ENCODE data around the gene KRTAP2-3. TPM values are rescaled to one million over a fixed set of nuclear protein-coding genes. Genes with fewer than 3 reads are reported as not detected.
"Not testable (repeated sequence)": the region's sequence is repeated elsewhere in the genome, so short reads cannot be mapped to it uniquely, and the experiment has no call there.

KRTAP2-3 gene
- total RNA-seq, 2 donors from 2014 or later, result not detected

DNA sequence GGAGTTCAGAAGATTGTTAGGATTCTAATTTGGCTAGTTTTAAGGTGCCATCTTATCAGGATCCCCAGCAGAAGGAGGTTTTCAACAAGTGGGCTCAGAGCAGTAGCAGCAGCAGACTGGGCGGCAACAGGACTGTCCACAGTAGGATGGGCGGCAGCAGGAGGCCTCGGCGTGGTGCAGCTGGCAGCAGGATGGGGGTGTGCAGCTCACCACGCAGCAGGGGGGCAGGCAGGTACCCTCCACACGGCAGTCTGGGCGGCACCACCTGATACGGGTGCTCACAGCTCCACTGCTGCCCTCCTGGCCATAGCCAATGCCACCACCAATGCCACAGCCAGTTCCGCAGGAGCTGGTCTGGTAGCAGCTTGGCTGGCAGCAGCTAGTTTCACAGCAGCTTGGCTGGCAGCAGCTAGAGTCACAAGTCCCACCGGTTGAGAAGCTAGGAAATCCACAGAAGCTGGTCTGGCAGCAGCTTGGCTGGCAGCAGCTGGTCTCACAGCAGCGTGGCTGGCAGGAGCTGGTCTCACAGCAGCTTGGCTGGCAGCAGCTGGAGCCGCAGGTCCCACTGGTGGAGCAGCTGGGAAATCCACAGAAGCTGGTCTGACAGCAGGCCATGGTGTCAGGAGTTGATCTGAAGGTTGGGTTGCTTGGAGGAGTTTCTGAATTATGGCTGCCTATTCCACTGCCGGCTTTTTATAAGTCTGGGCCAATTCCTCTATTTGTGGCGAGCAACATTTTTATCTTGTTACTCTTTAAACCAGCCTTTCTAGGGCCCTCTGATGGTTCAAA lies 18.9 kb downstream of the KRTAP2-3 start, which contains the start of gene KRTAP1-1:
KRTAP1-1 (minus strand) TSS at position 668 of the 789 bp plus-strand sequence; CDS start at position 615, 53 bp downstream.
- peak; percentile 8 for TF ChIP-seq CTCF (IDR thresholded peaks at IDR 0.05)
- not testable (repeated sequence) for H3K4me3 ChIP-seq; H3K4me1 ChIP-seq (ENCODE audit: control insufficient read depth in 1 of 2, low read depth in 2 of 2); ATAC-seq (ENCODE audit: insufficient number of reproducible peaks, low FRiP score, low read depth); H3K27me3 ChIP-seq (replicated peaks; ENCODE audit: insufficient read depth); H3K36me3 ChIP-seq; H3K27ac ChIP-seq; H3K9me3 ChIP-seq; DNase-seq (ENCODE audit: low spot score)

- Histone ChIP-seq H3K27ac (no peak overlapping the region), H3K27me3 (replicated peaks; ENCODE audit: insufficient read depth) (no peaks in the 10 kb centered on the region), H3K4me3 (no peak overlapping the region), H3K36me3 (no peaks in the 10 kb centered on the region), H3K4me1 (ENCODE audit: control insufficient read depth in 1 of 2, low read depth in 2 of 2) (peaks cover 0 to 8% of the 10 kb centered on the region in 2 donors), H3K9me3 (no peaks in the 10 kb centered on the region)
- DNase-seq (ENCODE audit: low spot score), result no peak
- no peak for ATAC-seq (ENCODE audit: insufficient number of reproducible peaks, low FRiP score, low read depth)
- no peak for TF ChIP-seq CTCF (IDR thresholded peaks at IDR 0.05)
Observed at GRCh38 chr17:41037853-41038350, 22.0 kb downstream of the KRTAP2-3 start.

GRCh38 chr17:41034346-41034935 lies 25.5 kb downstream of the KRTAP2-3 start, which contains the start of gene KRTAP1-3:
Gene KRTAP1-3 (minus strand): TSS chr17:41034874. CDS start chr17:41034821, 53 bp downstream.
- H3K27ac ChIP-seq; ATAC-seq (ENCODE audit: insufficient number of reproducible peaks, low FRiP score, low read depth); H3K4me1 ChIP-seq (ENCODE audit: control insufficient read depth in 1 of 2, low read depth in 2 of 2); H3K27me3 ChIP-seq (replicated peaks; ENCODE audit: insufficient read depth); H3K4me3 ChIP-seq; H3K36me3 ChIP-seq; DNase-seq (ENCODE audit: low spot score); H3K9me3 ChIP-seq: not testable (repeated sequence)

DNA sequence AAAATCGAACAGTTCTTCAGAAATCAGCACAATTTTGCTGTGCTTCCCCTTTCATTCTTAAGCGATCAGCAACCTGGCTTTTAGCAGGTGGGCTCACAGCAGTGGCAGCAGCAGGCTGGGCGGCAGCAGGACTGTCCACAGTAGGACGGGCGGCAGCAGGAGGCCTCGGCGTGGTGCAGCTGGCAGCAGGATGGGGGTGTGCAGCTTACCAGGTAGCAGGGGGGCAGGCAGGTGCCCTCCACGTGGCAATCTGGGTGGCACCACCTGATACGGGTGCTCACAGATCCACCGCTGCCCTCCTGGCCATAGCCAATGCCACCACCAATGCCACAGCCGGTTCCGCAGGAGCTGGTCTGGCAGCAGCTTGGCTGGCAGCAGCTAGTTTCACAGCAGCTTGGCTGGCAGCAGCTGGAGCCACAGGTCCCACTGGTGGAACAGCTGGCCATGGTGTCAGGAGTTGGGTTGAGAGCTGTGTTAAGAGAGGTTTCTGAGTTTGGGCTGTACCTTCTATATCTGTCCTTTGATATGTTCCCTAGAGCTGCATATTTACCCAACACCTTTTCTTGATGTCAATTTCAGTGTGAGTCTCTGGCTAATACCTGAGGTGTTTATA lies 30.2 kb downstream of the KRTAP2-3 start, which contains the start of gene KRTAP1-4:
KRTAP1-4 (minus strand) TSS at position 563 of the 613 bp plus-strand sequence; CDS start at position 446, 117 bp downstream.
- no peak for ATAC-seq (ENCODE audit: insufficient number of reproducible peaks, low FRiP score, low read depth)
- Histone ChIP-seq H3K9me3 (no peaks in the 10 kb centered on the region), H3K4me3 (no peak within 1 kb of the TSS), H3K27me3 (replicated peaks; ENCODE audit: insufficient read depth) (no peaks in the 10 kb centered on the region), H3K27ac (no peak within 1 kb of the TSS), H3K36me3 (no peaks in the 10 kb centered on the region), H3K4me1 (ENCODE audit: control insufficient read depth in 1 of 2, low read depth in 2 of 2) (no peaks in the 10 kb centered on the region)
- no peak for TF ChIP-seq CTCF (IDR thresholded peaks at IDR 0.05)
- no peak for DNase-seq (ENCODE audit: low spot score)

DNA sequence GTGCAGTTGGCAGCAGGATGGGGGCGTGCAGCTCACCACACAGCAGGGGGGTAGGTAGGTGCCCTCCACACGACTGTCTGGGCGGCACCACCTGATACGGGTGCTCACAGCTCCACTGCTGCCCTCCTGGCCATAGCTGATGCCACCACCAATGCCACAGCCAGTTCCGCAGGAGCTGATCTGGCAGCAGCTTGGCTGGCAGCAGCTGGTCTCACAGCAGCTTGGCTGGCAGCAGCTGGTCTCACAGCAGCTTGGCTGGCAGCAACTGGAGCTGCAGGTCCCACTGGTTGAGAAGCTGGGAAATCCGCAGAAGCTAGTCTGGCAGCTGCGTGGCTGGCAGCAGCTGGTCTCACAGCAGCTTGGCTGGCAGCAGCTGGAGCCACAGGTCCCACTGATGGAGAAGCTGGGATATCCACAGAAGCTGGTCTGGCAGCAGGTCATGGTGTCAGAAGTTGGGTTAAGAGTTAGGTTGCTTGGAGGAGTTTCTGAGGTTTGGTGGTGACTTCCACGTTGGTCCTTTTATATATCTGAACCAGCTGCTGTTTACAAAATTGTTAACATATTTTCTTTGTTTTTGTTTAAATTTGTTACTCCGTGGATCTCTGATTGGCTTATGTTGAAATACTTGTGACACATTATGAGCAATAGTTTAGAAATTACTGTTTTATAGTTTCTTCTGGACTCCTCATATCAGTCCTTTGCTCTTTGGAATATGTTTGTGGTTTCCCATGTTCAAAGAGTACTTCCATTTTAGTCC lies 33.0 kb downstream of the KRTAP2-3 start, which contains the start of gene KRTAP1-5:
KRTAP1-5 (minus strand) TSS at position 494 of the 757 bp plus-strand sequence; CDS start at position 441, 53 bp downstream.
- H3K4me3 ChIP-seq, result no peak within 1 kb of the TSS
- DNase-seq (ENCODE audit: low spot score) (no peak), ATAC-seq (ENCODE audit: insufficient number of reproducible peaks, low FRiP score, low read depth) (no peak)
- no peak within 1 kb of the TSS for H3K27ac ChIP-seq
- H3K9me3 ChIP-seq, result no peaks in the 10 kb centered on the region
- no peaks in the 10 kb centered on the region for H3K36me3 ChIP-seq
- TF ChIP-seq CTCF (IDR thresholded peaks at IDR 0.05), result no peak
- no peaks in the 10 kb centered on the region for H3K4me1 ChIP-seq (ENCODE audit: control insufficient read depth in 1 of 2, low read depth in 2 of 2)
- no peaks in the 10 kb centered on the region for H3K27me3 ChIP-seq (replicated peaks; ENCODE audit: insufficient read depth)

All from thoracic aorta (tissue), 2 donors.